RPMI8226 (cell line): ENCODE results near the gene FSTL4.
A peak's percentile ranks its signal among the peaks of the same experiment; 100 is the strongest.

Experiments
- DNase-seq: peaks from one replicate; pipeline ENCODE4 v3.0.0-alpha.2; 2015

Gene FSTL4

GRCh38 chr5:133474851-133475590 lies 137.3 kb downstream of the FSTL4 start:
- no peak for DNase-seq

DNA sequence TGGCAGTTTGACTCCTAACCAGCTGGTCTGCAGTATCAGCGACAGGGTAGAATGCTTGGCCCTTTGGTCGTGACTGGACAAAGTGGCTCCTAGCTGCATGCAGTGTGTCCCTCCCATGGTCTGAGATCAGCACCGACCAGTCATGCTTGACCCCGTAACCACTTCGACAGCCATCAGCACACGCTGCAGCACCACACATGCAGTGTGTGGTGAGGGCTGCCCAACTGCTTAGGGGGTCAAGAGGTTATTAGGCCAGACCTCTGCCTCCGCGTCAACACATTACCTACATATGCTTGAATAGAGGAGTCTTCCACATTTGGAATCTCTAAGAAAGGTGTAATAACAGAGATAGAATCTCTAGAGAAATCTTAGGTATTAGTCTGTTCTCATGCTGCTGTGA lies 139.1 kb downstream of the FSTL4 start:
- DNase-seq = no peak

GRCh38 chr5:133472829-133473228 lies 139.5 kb downstream of the FSTL4 start:
- peak; percentile 12 for DNase-seq

DNA sequence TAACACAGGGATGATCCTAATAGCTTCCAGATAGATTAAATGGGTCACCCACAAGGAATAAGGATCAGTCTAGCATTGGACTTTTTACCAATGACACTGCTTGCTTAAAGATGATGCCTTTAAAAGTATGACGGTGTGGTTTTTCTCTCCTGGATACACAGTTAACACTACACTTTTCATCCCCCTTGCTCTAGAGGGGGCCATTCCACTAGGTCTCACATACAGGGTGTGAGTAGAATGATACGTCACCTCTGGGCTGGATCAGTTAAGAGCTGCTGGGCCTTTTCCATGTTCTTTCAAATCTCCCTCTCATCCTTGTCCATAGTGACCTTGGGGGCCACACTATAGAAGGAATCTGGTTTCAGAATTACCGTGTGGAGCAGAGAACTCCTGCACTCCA lies 140.6 kb downstream of the FSTL4 start:
- DNase-seq = no peak

DNA sequence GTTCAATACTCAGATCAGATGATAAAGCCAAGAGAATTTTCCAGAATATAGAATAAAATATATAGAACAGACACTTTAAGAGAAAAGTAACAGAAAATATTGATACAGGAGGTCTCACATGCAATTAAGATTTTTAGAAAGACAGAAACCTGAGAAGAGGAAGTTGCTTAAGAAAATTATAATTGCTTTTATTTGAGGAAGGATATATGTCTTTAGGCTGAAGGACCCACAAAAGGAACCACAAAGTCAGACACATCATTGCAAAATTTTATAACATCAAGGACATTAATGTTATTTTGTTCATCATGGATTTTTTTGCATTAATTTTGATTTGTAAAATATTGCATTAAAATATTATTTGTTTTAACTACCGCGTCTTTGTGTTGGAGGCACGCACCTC lies 141.5 kb downstream of the FSTL4 start:
- no peak for DNase-seq

GRCh38 chr5:133469846-133470245 lies 142.5 kb downstream of the FSTL4 start:
- no peak for DNase-seq

DNA sequence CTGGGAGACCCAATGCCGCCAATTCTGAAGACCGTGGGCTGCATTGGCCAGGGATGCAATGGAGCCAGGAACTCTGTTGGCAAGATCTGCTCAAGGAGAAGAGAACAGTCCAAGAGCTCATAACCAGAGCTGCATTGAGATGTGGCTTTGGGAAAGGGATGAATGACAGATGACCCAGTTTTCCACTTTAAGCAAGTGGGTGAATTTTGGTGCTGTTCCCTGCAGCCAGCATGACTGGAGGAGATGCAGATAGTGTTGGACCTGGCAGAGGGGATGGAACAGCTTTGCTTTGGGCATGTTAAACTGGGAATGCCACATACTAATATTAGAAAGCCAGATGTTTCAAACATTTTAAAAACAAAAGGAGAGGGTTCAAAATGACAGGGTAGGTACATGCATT lies 143.1 kb downstream of the FSTL4 start:
- no peak for DNase-seq

DNA sequence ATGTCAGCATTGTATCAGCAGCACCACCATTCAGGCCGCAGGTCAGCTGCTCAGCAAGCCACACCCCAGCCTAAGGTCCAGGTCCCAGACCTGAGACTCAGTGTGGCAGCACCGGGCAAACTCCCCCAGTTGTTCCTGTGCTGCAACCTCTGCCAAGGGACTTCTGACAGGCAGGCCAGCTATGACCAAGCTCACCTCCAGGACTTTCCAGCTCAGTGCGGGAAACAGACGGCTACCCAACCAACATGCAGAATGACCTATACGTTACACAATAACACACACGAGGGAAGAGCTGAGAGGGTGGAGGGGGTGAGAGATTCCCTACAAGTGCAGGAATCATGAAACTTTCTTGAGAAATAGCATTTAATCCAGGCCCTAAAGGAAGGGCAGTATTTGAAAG lies 143.7 kb downstream of the FSTL4 start:
- no peak for DNase-seq

DNA sequence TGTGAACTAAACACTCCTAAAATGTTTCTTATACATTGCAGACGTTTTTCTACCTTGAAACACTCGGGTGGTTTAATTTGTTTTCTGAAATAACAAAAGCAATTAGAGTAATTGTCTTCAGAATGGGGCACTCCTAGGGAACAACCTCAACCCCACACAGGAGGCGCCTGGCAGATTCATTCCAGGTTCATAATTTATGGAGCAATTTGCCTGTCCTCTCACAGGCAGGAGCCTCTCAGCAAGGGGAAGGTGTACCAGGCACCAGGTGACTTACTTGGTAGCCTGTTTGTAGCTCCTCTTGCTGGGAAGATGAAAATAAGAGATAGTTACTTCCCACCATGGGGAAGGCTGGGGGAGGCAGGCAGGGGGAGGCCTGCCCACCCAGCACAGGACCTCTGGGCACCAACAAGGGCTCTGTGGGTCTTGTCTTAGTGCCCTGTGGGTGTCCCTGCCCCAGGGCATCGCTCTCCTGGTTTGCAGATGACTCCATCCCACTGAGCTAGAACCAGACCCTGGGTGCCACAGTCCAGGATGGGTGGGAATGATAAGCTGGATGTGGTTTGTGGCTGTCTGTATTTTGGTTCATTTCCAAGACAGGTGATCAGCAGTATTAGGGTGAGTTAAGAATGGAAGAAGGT lies 144.4 kb downstream of the FSTL4 start:
- no peak for DNase-seq

DNA sequence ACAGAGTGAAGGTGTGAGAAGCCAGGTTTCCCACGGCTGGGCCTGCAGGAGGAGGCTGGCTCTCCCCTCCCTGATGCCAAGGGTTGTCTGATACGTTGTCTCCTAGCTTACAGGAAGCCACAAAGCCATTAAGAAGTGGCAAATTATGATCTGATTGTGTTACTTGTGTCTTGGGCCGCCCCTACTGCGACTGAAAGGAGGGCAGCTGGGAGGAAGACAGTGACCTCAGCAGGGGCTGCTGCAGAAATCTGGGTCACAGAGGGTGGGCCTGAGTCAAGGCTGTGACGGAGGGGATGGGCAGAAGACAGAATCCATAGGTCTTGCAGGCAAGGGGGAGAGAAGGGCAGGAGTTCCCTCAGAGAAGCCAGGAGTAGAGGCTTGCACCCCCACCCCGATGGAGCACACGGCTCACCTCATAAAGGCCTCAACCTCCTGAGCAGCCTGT lies 145.0 kb downstream of the FSTL4 start:
- no peak for DNase-seq

DNA sequence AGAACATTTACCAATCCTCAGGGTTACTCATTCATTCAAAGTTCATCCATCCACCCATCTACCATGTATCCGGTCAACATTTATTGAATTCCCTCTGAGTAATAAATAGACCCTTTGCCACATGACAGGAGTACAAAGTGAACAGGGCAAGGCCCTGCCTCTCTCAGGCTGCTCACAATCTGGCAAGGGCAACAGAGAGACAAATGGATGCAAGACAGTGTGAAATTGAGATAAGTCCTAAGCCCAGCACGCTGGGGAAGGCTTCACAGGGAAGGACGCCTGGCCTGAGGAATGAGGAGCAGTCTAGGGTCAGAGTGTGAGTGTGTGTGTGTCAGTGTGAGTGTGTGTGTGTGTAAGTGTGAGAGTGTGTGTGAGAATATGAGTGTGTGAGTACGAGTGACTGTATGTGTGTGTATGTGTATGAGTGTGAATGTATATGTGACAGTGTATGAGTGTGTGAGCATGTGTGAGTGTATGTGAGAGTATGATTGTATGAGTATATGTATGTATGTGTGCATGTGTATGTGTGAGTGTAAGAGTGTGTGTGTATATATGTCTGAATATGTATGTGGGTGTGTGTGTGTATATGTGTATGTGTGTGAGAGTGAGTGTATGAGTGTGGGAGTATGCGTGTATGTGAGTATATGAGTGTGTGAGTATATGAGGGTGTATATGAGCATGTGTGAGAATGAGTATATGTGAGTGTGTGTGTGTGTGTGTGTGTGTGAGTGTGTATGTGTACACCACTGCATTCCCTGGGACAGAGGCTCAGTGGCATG lies 145.6 kb downstream of the FSTL4 start:
- DNase-seq = no peak

DNA sequence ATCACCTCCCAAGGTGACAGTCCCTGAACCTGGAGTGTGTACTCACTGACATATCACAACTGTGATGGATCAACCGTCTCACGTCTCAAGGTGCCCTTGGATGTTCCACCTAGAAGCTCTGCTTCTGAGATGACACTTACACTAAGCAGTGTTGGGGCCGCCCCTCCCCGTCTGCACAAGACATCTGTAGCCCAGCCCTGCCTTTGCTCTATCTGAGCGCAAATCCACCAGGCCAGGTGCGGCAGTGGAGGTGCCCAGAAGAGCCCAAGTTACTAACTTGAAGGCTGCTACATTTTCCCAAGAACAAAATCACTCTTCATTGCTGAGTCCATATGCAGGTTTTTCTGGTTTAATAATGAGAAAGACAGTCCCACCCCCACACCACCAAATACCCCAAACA lies 148.3 kb downstream of the FSTL4 start:
- no peak for DNase-seq

GRCh38 chr5:133461796-133462516 lies 150.4 kb downstream of the FSTL4 start:
- DNase-seq = no peak

GRCh38 chr5:133460172-133460758 lies 152.1 kb downstream of the FSTL4 start:
- DNase-seq = peak; percentile 51

DNA sequence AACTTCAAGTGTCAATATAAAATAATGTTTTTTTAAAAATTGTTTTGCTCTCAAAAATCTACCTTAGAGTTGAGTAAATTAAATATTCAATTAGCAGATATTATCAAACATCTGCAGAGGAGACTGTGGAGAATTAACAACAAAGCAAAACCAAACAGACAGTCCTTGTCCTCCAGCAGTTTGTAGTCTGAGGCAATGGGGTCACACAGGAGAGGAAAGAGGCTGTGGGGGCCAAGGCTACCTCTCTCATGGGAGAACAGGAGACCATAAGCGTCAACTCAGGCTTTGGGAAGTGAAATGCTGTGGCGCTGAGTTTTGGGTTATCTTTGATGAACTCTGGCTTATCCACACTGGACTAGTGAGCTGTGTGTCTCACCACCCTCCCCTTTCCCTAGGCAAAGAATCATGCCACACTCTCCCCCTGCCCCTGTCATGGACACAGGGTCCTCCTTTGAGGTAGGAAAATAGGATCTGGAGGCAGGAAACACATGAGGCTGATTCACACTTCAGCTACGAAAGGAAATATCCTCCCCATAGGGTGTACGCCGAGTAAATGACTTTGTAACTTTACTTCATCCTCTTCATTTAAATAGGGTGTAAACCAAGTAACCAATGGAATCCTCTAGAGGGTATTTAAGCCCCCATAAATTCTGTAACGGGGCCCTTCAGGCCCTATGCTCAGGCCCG lies 152.7 kb downstream of the FSTL4 start:
- DNase-seq = no peak

DNA sequence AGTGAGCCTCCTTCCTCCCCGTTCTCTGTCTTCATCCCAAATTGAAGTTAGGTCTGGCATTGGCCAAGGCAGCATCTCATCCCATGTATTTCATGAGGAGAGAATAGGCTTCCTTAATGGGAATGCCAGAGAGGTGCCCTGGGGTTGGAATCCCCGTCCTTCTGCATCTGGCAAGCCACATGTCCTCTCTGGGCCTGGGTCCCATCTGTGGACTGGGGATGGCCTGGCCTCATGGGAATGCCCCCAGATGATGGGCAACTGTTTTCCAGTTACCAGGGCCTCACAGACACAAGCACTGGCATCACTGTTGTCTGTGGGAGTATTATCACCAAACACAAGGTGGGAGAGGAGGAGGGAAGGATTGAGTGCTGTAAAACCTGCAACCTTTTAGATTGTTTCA lies 153.9 kb downstream of the FSTL4 start:
- no peak for DNase-seq

DNA sequence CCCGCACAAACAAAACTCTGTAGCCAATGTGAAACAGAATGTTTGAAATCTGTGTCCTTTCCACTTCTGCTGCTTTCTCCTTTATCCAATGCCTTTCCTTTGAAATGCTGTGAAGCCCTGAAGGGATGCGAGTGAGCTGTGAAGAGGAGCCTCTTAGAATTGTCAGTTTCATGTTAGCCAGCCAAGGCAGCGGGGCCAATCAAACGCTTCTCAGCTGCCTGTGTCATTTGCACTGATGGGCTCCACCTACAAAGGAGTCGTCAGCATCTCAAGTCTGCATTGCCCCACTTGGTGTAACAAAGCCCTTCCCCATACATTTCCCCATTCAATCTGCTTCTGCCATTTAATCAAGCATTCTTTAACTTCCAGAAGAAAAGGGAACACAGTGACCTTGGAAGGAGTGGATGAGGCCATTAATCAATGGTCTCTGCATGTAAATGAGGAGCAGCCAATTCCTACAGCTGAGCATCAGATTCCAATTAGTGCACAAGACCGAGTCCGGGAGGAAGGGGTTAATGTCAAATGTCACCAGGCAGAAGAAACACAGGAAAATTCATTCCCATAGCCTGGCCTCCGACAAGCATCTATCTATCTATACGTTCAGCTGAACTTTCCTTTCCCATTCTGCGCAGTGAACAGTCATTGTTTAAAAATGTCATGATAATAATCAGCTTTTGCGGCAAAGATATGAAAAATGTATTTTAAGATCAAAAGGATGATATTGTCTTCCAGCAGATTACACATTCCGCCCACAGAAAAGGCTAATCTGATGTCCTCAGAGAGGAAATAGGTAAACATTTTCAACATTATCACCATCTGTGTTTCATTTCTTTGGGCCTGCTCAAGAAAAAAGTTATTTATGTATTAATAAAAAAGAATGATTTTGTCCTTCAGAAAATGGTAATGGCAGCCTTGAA lies 154.6 kb downstream of the FSTL4 start:
- no peak for DNase-seq

DNA sequence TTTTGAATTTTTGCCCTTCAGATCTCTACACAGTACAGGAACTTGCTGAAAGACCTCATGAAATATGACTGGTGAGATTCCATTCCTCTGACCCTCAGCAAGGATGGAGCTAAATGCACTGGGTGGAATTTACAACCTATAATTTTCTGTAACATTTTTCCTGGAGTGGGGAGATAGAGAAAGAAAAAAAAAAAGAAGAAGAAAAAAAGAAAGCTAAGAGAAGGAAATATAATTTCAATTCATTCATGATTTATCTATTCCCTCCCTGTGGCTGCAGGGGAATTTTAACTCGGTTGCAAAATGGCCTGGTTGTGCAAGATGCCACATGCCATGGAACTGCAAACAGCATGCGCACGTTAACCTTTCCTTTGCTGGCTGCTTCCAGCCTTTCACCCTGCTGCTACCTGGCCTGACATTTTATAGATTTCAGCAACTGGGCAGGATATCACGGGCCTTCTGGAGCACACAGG lies 155.4 kb downstream of the FSTL4 start:
- DNase-seq = no peak

- no peak for DNase-seq
These were observed 156.7 kb downstream of the FSTL4 start for GRCh38 chr5:133455676-133456075.

DNA sequence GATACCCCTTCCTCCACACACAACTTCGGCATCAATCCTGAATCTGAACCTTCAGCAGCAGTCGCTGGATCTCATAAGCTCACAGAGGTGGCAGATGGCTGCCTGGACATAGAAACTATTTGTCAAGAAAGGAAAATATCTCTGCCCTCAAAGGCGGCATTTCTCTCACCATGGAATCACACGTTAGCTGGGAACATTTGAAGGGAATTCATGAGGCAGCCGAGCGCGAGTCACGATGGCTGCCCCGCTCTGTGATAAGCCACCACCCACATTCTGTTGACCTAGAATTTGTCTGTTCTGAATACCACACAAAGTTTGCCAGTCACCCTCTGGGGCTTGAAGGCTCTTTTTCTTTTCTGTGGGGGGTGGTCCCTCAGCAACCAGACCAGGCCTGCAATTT lies 157.9 kb downstream of the FSTL4 start:
- no peak for DNase-seq

GRCh38 chr5:133453831-133454230 lies 158.5 kb downstream of the FSTL4 start:
- no peak for DNase-seq
